Activated T-cell treated with anti-CD3 and anti-CD28 coated beads, Interleukin-2, amount 50 U/mL, for 24 hours (primary cell): ENCODE data around the gene NAT16.

Experiments used
- DNase-seq: peaks from one replicate; pipeline ENCODE4 v3.0.0-alpha.2; 2020
- H3K27ac Mint-ChIP-seq: 2 replicates; pipeline ENCODE4 v1.8.0; 2020; ENCODE audit warnings: mild to moderate bottlenecking, mixed read lengths
- H3K27me3 Mint-ChIP-seq: 2 replicates; pipeline ENCODE4 v1.8.0; 2020; ENCODE audit warnings: mixed read lengths
- H3K36me3 Mint-ChIP-seq: 2 replicates; pipeline ENCODE4 v1.8.0; 2020; ENCODE audit warnings: low read depth, mixed read lengths
- H3K4me1 Mint-ChIP-seq: 2 replicates; pipeline ENCODE4 v1.8.0; 2020; ENCODE audit warnings: low read depth, mixed read lengths
- H3K4me3 Mint-ChIP-seq: 2 replicates; pipeline ENCODE4 v1.8.0; 2020; ENCODE audit warnings: mild to moderate bottlenecking, moderate library complexity, mixed read lengths
- H3K9me3 Mint-ChIP-seq: 2 replicates; pipeline ENCODE4 v1.8.0; 2020; ENCODE audit warnings: mixed read lengths

The NAT16 gene

DNA sequence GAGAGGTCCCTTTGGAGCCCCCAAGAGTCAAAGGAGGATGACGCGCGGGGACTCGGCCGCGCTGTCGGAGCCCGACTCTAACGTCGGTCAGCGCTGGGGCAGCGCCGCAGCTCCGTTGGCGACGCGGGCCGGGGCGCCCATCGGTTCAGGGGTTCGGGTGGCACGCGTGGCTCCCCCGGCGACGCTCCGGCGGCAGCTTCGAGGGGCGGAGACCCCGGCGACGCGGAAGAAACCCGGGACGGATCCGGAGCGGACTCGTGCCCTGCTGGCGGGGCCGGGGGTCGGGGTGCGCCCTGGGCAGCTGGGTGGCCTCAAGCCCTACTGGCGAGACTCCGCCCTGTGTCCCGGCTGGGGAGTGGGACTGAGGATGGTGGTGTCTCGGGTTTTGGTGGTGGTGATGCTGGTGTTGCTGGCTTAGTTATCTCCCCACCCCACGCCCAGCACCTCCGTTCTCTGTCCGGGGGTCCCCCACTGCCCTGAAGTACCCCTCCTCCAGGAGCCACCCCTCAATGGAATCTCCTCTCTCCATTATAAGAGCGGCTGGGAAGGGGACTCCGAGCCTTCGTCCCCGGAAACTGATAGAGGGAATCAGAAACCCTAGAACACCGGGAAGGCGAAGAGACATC is at the start of gene NAT16:
Gene NAT16 (minus strand): TSS at position 164 of the 626 bp plus-strand sequence. CDS start 5,486 bp downstream, outside the sequence.
- DNase-seq = no peak
- H3K4me1 Mint-ChIP-seq = peaks cover 13% of the 10 kb centered on the region
- H3K4me3 Mint-ChIP-seq = no peak within 1 kb of the TSS
- no peak within 1 kb of the TSS for H3K27ac Mint-ChIP-seq
- H3K9me3 Mint-ChIP-seq = no peaks in the 10 kb centered on the region
- H3K36me3 Mint-ChIP-seq = no peaks in the 10 kb centered on the region
- peaks cover 70% of the 10 kb centered on the region for H3K27me3 Mint-ChIP-seq

DNA sequence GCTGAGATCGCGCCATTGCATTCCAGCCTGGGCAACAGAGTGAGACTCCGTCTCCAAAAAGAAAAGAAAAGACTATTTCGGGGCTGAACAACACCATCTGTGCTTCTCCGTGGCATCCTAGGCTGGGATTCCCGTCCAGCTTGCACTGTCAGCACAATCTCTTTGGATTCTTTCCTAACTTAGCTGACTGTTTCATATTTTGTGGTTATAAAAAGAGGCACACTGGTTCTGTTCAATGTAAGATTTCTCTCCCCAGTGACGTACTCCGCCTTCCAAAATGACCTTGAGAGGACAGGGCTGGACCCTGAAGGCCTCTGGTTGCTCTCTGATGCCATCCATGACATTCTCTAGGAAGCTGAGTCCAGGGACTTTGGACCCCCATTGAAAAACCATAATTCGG is 46.6 kb upstream of the NAT16 start:
- H3K36me3 Mint-ChIP-seq = peaks cover 74% of the 10 kb centered on the region
- H3K4me3 Mint-ChIP-seq = no peak overlapping the region
- peaks cover 6% of the 10 kb centered on the region for H3K4me1 Mint-ChIP-seq
- no peaks in the 10 kb centered on the region for H3K9me3 Mint-ChIP-seq
- H3K27ac Mint-ChIP-seq = no peak overlapping the region
- DNase-seq = no peak
- H3K27me3 Mint-ChIP-seq = no peaks in the 10 kb centered on the region

GRCh38 chr7:101225650-101226049 is 45.6 kb upstream of the NAT16 start:
- no peak overlapping the region for H3K27ac Mint-ChIP-seq
- peaks cover 77% of the 10 kb centered on the region for H3K36me3 Mint-ChIP-seq

DNA sequence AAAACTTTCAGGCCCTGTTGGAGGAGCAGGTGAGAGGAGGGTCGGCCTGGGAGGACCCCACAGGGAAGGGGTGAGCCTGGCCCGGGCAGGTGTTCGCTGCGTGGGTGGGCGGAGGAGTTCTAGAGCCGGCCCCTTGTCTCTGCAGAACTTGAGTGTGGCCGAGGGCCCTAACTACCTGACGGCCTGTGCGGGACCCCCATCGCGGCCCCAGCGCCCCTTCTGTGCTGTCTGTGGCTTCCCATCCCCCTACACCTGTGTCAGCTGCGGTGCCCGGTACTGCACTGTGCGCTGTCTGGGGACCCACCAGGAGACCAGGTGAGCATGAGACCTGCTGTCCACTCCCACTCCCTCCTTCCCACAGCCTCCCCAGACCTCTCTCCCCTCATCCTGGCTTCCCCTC is 43.4 kb upstream of the NAT16 start:
- DNase-seq = no peak
- Mint-ChIP-seq H3K4me3 (no peak overlapping the region), H3K4me1 (peaks cover 23% of the 10 kb centered on the region), H3K36me3 (peaks cover 66% of the 10 kb centered on the region), H3K27ac (no peak overlapping the region), H3K27me3 (no peaks in the 10 kb centered on the region), H3K9me3 (no peaks in the 10 kb centered on the region)

More at GRCh38 chr7:101225650-101226049, 45.6 kb upstream of the NAT16 start:
- no peaks in the 10 kb centered on the region for H3K27me3 Mint-ChIP-seq
- H3K9me3 Mint-ChIP-seq = no peaks in the 10 kb centered on the region
- no peak overlapping the region for H3K4me3 Mint-ChIP-seq
- DNase-seq = no peak
- H3K4me1 Mint-ChIP-seq = peaks cover 8% of the 10 kb centered on the region

GRCh38 chr7:101222275-101222830 is 42.3 kb upstream of the NAT16 start:
- DNase-seq = no peak
- Mint-ChIP-seq H3K4me3 (no peak overlapping the region), H3K4me1 (peaks cover 24% of the 10 kb centered on the region), H3K27ac (no peak overlapping the region), H3K36me3 (peaks cover 62% of the 10 kb centered on the region), H3K27me3 (no peaks in the 10 kb centered on the region), H3K9me3 (no peaks in the 10 kb centered on the region)

- no peak overlapping the region for H3K27ac Mint-ChIP-seq
- H3K27me3 Mint-ChIP-seq = no peaks in the 10 kb centered on the region
- no peak for DNase-seq
- H3K36me3 Mint-ChIP-seq = peaks cover 65% of the 10 kb centered on the region
- H3K4me1 Mint-ChIP-seq = peaks cover 36% of the 10 kb centered on the region
- no peaks in the 10 kb centered on the region for H3K9me3 Mint-ChIP-seq
- H3K4me3 Mint-ChIP-seq = no peak overlapping the region
Measured at GRCh38 chr7:101220295-101220694, 40.2 kb upstream of the NAT16 start.

DNA sequence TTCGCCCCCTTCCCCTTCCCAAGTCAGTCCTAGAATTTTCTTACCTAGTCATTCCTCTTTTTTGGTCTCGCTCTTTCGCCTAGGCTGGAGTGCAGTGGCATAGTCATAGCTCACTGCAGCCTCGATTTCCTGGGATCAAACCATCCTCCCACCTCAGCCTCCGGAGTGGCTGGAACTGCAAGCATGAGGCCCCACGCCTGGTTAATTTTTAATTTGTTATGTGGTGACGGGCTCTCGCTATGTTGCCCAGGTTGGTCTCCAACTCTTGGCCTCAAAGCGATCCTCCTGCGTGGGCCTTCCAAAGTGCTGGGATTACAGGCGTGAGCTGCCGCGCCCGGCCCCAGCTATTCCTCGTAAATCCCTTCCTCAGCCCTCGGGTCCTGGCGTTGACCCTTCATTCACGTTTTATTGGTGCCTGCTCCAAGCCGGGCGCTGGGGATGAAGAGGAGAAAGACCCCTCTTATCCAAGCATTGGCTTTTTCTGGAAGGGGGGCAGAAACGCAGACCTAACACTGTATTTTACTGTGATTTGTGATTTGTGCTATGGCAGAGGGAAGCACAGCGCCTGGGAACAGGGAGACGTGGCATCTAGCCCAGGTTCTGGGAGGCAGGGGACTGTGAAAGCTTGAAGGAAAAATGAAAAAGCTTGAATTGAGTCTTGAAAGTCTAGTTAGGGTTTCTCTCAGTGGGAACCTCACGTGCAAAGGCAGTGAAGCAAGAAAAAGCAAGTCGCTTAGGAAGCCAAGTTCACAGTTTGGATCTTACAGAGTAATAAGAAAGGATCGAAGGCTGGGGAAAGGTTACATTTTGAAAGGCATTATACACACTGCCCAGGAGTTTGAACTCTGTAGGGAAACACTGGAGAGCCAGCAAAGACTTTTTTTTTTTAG is 38.4 kb upstream of the NAT16 start:
- Mint-ChIP-seq H3K9me3 (no peaks in the 10 kb centered on the region), H3K4me3 (peak overlapping the region; percentile 94), H3K27ac (peak overlapping the region; percentile 91), H3K36me3 (peaks cover 63% of the 10 kb centered on the region), H3K4me1 (peaks cover 36% of the 10 kb centered on the region), H3K27me3 (no peaks in the 10 kb centered on the region)
- no peak for DNase-seq

DNA sequence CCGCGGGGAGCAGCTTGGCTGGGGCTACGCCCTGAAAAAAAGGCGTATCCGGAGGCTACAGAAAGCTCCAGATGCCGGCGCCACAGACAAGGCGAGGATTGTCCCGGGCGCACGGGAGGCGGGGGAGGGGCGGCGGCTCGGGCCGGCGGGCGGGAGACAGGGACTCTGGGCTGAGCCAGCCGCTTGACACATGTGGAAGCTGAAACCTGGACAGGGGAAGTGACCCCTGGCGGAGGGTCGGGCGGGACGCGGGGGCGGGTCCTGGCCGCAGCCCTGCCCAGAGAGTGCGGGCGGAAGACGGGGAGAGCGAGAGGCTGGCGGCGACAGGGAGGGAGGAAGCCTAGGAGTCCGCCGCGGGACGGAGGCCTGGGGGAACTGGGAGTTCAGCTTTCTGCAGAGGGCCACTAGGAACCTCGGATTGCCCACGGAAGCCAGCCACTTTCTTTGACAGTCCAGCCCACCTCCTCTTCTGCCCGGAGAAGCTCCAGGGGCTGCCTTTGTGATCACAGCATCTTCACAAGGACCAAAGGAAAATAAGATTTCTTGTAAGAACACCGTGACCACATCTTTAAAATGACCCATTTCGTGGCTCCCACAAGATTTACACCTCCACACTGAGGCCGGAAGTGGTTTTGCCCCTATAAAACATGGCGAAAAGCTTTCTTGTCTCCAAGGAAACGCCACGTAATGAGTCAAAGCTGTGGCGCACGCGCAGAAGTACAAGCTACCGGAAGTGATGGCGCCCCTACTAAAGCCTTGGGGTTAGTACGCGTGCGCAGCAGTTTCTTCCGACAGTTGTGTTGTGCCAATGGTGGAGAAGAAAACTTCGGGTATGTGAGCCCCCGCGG is 37.5 kb upstream of the NAT16 start, which contains the start of the genes PLOD3 and ZNHIT1:
Gene PLOD3 (minus strand): TSS at position 194 of the 848 bp plus-strand sequence. CDS start 307 bp downstream, outside the sequence.
Gene ZNHIT1 (plus strand): TSS at position 778 of the 848 bp plus-strand sequence. CDS start 31 bp downstream, at position 809.
- H3K27ac Mint-ChIP-seq = peak within 1 kb of the TSS; percentile 91
- DNase-seq = peak; percentile 92
- peak within 1 kb of the TSS; percentile 94 for H3K4me3 Mint-ChIP-seq
- peaks cover 55% of the 10 kb centered on the region for H3K36me3 Mint-ChIP-seq
- H3K9me3 Mint-ChIP-seq = no peaks in the 10 kb centered on the region
- H3K27me3 Mint-ChIP-seq = no peaks in the 10 kb centered on the region
- H3K4me1 Mint-ChIP-seq = peaks cover 36% of the 10 kb centered on the region

DNA sequence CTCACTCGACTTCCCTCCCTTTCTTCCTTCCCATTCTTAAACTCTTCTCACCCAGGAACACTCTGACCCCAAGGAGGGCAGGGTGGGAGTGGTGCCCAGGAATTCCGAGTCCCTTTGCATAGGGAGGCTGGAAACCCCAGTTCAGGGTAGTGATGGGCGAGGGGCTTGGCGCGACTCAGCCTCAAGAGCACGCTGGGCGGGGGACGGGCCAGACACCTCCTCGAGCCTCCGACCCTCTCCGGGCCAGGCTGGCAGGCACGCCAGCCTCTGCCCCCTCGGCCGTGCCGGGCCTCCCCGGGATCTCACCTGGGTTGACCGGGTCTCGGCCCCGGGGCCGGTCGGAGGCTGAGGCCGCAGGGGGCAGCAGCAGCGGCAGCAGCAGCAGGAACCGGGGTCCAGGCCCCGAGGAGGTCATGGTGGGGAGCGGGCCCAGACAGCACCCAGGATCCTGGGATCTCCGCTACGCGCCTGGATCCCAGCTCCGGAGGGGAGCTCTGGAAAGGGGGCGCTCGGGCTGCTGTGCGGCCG is 36.8 kb upstream of the NAT16 start:
- peak overlapping the region; percentile 91 for H3K27ac Mint-ChIP-seq
- H3K27me3 Mint-ChIP-seq = no peaks in the 10 kb centered on the region
- no peak for DNase-seq
- no peaks in the 10 kb centered on the region for H3K9me3 Mint-ChIP-seq
- H3K4me1 Mint-ChIP-seq = peaks cover 32% of the 10 kb centered on the region
- H3K36me3 Mint-ChIP-seq = peaks cover 54% of the 10 kb centered on the region
- H3K4me3 Mint-ChIP-seq = peak overlapping the region; percentile 94

GRCh38 chr7:101216001-101216859 is 36.1 kb upstream of the NAT16 start:
- Mint-ChIP-seq H3K4me3 (peak overlapping the region; percentile 94), H3K4me1 (peaks cover 27% of the 10 kb centered on the region), H3K27ac (peak overlapping the region; percentile 81), H3K27me3 (no peaks in the 10 kb centered on the region), H3K36me3 (peaks cover 50% of the 10 kb centered on the region), H3K9me3 (no peaks in the 10 kb centered on the region)
- peak; percentile 36 for DNase-seq

- no peak overlapping the region for H3K4me3 Mint-ChIP-seq
- H3K9me3 Mint-ChIP-seq = no peaks in the 10 kb centered on the region
- no peak overlapping the region for H3K27ac Mint-ChIP-seq
- no peaks in the 10 kb centered on the region for H3K27me3 Mint-ChIP-seq
- no peak for DNase-seq
- H3K4me1 Mint-ChIP-seq = peaks cover 12% of the 10 kb centered on the region
- peaks cover 69% of the 10 kb centered on the region for H3K36me3 Mint-ChIP-seq
Measured at GRCh38 chr7:101212014-101212413, 31.9 kb upstream of the NAT16 start.

- Mint-ChIP-seq H3K27me3 (no peaks in the 10 kb centered on the region), H3K9me3 (no peaks in the 10 kb centered on the region), H3K4me3 (no peak overlapping the region), H3K36me3 (peaks cover 68% of the 10 kb centered on the region), H3K27ac (no peak overlapping the region), H3K4me1 (peaks cover 9% of the 10 kb centered on the region)
- no peak for DNase-seq
Measured at GRCh38 chr7:101211501-101211900, 31.4 kb upstream of the NAT16 start.

DNA sequence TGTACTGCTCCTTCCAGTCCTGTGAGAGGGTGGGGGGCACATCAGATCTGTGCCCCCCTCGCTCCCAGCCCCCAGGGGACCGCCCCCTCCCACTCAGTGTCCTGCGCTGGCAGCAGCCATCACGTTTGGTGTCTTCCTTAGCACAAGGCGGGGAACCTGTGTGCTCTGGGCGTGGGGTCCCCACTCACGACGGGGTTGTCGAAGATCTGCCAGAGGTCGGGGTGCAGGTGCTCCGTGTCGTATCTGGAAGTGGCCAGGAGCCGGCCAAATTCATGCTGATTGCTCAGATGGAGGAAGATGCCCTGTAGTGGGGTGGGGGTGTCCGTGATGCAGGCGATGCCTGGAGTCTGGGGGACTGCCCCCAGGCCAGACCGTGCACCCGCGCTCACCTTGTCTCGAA is 30.1 kb upstream of the NAT16 start:
- Mint-ChIP-seq H3K4me3 (no peak overlapping the region), H3K4me1 (no peaks in the 10 kb centered on the region), H3K9me3 (no peaks in the 10 kb centered on the region), H3K27ac (no peak overlapping the region), H3K27me3 (no peaks in the 10 kb centered on the region), H3K36me3 (peaks cover 64% of the 10 kb centered on the region)
- DNase-seq = no peak
